HG03342 (cell line): ENCODE results near the gene RPL36.

ENCODE experiments used
- ATAC-seq: cut with Tn5 transposase; IDR thresholded peaks from one replicate; pipeline ENCODE4 v1.9.1; 2021; ENCODE audit warnings: mild to moderate bottlenecking, moderate library complexity; ENCODE audit not compliant: unreplicated experiment

RPL36 gene

DNA sequence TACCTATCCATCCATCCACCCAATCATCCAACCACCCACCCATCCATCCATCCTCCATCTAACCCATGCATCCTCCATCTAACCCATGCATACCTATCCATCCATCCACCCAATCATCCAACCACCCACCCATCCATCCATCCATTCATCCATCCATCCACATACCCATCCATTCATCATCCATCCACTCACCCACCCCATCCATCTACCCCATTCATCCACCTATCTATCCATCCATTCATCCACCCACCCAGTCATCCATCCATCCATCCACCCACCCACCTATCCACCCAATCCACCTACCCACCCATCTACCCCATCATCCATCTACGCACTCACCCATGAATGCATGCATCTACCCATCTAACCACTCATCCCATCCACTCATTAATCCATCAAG is 16.3 kb upstream of the RPL36 start:
- no peak for ATAC-seq

DNA sequence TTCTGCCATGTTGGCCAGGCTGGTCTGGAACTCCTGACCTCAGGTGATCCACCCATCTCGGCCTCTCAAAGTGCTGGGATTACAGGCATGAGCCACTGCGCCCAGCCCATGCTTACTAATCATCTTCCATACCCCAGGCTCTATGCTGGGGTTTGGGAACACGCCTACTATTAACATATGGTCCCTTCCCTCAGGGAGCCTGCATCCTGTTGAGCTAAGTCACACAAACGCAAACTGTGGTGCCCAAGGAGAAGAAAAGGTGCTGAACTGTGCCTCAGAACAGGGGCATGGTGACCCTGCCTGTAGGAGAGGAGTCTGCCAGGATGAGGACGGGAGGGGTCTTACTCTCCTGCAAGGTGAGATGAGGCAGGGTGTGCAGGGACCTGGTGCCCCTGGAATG is 15.4 kb upstream of the RPL36 start:
- no peak for ATAC-seq

DNA sequence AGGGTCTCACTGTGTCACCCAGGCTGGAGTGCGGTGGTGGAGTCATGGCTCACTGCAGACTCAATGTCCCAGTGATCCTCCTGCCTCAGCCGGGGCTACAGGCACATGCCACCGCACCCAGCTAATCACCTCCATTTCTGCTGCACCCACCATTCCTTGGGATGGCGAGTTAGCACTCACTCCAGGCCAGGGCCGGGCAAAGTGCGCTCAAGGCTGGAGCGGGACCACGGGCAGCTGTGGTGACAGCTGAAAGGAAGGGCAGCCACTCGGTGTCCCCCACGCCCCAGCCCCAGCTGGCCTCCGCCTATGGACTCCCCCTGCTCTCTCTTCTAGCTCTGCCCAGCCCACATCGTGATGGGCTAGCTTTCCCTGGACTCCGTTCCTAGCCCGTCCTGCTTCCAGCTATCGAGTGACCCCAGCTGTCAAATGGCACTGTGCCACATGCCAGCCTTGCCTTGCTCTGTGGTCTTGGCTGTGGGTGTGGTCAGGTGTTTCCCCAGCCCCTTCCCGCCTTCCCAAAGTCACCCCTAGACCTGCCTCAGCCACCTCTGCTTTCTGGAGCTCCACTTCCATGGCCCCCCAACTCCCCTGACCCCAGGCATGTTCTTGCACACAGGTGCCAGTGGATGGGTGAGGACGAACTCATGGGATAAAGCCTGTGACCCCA is 13.9 kb upstream of the RPL36 start:
- no peak for ATAC-seq

DNA sequence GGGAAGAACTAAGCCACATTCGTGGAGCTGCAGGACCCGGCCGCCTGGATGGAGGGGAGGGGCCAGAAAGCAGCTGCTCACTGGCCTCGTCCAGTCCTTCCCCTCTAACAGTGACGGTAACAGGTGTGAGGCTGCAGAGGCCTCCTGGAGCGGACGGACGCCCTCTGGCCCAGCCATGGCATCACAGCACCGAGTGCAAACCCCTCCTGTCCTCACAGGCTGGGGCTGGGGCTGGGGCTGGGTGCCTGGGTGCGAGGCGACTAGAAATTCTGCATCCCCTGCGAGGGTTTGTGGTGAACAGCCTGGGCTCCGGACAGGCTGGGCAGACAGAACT is 13.4 kb upstream of the RPL36 start:
- ATAC-seq: no peak

DNA sequence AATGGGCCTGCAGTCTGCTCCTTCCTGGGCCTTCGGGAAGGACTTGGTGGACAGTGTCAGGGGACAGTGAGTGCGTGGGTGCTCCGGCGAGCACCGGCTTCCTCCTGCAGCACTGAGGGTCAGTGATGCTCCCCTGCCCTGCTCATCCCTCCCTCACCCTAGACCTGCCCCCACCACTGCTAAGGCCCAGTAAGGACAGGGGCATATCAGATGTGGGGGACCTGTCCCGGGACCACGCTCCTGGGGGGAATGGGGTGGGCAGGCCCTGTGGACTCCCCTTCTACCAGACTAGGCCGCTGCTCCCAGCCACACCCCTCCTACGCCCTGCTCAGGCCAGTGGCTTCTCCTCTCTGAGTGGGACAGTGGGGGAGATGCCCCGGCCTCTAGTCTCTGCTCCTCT is 13.0 kb upstream of the RPL36 start:
- ATAC-seq: no peak

DNA sequence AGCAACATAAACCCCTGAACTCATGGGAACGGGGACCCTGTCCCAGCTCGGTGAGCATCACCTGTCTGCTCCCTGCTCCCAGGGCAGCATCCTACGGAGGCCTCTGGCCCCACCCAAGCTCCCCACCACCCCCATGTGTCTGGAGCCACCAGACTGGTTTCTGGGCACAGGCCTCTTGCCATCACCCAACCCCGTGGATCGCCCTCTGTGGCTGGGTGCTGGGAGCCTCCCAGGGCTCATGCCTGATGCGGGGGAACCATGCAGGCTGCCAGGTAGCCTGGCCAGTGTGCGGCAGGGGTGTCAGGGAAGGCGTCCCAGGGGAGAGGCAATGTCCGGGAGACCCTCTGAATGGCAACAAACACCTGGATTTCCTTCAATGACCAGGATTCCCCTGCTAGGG is 12.5 kb upstream of the RPL36 start:
- no peak for ATAC-seq

DNA sequence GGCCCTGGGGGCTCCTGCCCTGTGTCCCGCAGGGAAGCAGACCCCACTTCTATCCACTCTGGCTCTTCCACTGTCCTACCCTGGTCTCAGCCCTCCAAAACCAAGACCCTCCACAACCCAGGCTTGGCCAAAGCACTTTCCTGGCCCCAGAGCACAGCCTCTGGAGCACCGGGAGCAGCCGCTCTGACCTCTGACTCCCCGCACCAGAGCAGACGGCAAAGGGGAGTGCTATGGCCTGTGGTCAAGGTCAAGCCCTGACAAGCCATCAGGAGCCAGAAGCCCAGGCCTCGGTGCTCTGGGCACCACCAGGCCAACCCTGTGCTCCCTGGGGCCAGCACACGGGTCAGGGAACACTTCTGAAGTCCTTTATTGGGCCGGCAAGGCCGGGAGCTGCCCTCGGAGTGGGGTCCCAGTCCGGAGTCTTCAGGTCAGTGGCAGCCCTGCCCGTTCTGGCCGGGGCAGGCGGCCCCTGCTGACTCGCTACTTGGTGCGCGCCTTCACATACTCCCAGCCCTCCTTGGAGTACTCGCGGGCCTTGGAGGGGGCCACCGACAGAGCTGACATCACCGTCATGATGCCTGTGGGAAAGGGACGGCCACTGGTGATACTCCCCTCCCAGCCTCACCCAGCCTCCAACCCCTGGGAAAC is 11.9 kb upstream of the RPL36 start:
- no peak for ATAC-seq

DNA sequence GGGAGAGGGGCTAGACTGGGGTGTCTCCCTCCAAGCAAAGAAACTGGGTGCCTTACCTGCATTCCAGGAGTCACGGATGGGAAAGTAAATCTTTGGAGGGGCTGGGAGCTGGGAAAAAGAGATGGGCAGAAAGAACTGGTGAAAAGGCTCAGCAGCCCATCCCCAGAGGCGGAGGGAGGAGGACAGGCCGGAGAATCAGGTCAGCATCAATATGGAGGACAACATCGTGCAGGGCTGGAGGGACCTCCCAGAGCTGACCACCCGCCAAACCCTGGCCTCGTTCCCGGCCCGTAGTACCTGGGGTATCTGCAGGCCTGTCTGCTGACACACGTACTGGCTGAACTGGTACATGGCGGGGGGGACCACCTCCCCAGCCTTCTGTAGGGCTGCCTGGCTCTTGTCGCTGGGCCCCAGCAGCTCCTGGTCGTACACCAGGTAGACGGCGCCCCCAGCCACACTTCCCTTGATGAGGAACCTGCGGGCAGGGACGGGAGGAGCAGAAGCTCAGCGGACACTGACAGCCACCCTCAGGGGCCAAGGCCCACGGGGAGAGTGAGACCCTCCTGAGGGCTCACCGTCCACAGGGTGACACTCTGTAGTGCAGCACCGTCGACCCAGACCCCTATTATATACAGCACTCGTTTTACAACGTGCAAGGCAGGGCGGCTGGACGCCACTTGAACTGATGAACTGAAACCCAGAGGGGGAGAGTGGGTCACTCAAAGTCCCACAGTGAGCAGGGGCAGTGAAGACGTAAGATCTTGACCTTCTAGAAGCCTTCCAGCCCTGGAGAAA is 10.6 kb upstream of the RPL36 start:
- ATAC-seq: no peak

DNA sequence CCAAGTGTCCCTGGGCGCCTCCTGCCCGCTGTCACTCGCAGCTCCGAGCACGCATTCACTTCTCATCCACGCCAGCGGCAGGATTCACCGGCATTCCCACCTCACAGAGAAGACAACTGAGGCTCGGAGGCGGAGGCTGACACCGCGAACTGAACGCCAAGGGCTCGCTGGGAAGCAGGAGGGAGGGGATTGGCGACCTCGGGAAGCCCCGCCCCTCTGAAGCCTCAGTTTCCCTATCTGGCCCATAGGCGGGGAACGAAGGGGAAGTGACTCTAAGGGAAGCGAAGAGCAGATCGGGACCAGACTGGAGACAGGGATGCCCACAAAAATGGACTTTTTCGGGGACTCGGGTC is 10.0 kb upstream of the RPL36 start:
- no peak for ATAC-seq

DNA sequence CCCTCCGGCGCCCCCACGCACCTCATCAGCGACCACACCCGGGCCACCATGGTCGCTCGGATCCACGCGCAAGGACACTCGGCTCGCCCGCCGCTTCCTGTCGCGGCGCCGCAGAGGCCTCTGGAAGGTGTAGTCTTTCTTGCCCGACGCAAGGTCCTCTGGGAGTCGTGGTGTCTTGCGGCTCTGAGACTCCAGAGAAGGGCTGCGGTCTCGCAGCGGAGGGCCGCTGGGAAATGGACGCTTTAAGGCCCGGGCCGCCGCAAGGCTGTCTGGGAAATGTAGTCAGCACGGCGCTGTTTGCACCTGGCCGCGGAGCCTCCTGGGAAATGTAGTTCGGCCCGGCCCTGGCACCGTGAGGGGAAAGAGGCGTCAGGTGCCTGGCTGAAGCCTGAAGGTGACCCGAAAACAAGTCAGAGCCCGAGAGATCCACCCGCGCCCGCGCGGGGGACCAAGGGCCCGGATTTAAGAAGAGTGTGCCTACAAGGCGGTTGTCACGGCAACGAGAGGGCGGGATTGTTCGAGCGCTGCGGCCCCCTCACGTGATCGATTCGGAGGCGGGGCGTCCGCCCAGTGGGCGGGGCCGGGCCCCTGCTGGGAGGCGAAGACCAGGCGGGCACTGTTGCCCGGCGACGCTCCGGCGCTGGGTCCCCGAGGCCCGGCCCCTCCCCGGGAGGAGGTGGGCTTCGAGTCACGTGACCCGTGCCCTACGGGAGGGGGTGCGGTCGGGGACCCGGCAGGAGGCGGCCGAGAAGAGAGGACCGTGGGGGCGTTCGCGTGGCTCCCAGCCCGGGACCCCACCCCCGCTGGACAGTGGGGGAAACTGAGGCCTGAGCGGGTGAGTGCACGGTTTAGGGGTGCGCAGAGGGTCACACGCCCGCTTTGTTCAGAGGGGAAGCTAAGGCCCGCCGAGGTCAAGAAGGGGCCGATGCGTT is 9.4 kb upstream of the RPL36 start, which contains the start of the genes HSD11B1L and MICOS13:
Gene HSD11B1L (plus strand): TSS at position 591 of the 932 bp plus-strand sequence. CDS start 3,806 bp downstream, outside the sequence.
Gene MICOS13 (minus strand): TSS at position 80 of the 932 bp plus-strand sequence. CDS start 30 bp downstream, at position 50.
- peak; percentile 82 for ATAC-seq

DNA sequence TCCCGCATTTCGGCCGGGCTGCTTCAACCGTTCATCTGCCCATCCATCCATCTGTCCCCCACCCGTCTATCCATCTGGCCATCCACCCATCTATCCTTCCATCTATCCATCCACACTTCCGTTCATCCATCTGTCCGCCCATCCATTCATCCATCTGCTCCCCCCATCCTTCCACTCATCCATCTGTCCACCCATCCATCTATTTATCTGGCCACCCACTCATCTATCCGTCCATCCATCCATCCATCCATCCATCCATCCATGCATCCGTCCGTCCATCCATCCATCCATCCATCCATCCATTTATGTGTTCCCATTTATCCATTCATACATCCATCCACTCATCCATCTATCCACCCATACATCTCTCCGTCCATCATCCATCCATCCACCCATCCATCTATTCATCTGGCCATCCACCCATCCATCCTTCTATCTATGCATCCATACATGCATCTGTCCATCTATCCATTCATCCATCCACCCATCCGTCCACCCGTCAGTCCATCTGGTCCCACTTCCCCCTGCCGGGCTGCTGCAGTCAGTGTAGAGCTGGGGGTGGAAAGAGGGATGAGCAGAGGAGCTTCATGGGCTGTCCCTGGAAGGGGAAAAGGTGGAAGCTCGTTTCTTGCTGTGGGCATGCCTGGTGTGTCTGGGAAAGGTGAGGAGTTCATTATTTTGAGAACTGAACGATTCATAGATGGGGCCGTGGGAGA is 8.5 kb upstream of the RPL36 start:
- no peak for ATAC-seq

DNA sequence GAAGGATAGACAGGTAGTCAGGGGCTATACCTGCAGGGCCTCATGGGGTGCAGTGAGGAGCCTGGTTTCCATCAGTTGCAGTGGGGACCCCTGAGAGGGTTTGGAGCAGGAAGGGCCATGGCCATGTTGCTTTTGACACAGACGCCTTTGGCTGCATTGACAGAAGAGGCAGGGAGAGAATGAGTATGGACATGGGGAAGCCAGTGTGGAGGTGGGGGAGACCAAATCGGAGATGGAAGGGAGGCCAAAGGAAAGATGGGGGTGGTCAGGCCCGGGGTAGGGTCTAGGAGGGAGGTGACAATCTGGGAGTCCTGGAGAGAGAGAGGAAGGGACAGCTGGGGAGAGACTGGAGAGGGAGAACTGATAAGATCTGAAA is 8.0 kb upstream of the RPL36 start:
- ATAC-seq: no peak

DNA sequence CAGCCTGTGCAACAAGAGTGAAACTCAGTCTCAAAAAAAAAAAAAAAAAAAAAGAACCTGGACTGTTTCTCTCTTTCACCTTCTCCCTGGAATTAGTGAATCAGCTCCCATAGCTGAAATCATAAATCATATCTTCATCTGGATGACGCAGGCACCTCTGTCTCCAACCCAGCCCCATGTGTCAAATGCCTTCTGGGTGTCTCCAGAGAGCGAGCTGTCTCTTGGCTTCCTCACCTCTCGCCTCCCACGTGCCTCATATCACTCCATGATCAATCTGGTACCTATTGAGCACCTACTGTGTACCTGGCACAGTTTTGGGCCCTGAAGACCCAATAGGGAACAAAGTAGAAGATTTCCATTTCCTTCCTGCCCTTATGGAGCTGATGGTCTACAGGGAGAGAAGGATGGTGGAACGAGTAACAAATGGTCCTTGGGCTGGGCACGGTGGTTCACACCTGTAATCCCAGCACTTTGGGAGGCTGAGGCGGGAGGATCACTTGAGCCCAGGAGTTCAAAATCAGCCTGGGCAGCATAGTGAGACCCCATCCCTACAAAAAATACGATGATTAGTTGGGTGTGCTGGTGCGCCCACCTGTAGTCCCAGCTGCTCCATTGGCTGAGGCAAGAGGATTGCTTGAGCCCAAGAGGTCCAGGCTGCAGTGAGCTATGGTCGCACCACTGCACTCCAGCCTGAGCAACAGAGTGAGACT is 6.8 kb upstream of the RPL36 start:
- no peak for ATAC-seq

DNA sequence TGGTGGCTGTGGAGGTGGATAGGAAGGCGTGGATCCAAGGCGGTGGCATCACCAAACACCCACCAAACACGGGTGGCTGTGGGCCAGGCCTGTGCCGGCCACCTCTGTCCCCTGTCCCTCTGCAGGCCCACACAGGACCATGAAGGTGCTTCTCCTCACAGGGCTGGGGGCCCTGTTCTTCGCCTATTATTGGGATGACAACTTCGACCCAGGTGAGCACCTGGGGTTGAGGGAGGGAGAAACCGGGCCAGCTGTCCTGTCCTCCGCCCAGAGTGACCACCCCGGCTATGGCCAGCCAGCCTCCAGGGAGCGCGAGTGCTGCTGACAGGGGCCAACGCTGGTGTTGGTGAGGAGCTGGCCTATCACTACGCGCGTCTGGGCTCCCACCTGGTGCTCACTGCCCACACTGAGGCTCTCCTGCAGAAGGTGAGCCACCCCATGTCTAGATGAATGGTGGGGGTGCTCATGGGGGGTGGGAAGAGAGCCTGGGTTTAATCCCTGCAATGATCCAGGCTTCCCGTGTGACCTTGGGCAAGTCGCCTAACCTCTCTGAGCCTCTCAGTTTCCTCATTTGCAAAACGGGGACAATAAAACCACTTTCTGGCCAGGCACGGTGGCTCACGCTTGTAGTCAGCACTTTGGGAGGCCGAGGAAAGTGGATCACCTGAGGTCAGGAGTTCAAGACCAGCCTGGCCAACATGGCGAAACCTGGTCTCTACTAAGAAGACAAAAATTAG is 5.2 kb upstream of the RPL36 start:
- no peak for ATAC-seq

DNA sequence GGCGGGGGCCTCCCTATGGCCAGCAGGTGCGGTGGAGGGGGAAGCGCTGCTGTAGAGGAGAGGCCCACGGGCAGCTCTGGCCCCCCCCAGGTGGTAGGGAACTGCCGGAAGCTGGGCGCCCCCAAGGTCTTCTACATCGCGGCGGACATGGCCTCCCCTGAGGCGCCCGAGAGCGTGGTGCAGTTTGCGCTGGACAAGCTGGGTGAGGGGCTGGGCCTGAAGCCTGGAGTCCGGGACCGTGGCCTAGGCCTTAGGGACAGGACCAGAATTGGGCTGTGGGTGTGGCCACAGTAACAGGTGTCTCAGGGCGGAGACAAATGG is 3.8 kb upstream of the RPL36 start:
- ATAC-seq: no peak

DNA sequence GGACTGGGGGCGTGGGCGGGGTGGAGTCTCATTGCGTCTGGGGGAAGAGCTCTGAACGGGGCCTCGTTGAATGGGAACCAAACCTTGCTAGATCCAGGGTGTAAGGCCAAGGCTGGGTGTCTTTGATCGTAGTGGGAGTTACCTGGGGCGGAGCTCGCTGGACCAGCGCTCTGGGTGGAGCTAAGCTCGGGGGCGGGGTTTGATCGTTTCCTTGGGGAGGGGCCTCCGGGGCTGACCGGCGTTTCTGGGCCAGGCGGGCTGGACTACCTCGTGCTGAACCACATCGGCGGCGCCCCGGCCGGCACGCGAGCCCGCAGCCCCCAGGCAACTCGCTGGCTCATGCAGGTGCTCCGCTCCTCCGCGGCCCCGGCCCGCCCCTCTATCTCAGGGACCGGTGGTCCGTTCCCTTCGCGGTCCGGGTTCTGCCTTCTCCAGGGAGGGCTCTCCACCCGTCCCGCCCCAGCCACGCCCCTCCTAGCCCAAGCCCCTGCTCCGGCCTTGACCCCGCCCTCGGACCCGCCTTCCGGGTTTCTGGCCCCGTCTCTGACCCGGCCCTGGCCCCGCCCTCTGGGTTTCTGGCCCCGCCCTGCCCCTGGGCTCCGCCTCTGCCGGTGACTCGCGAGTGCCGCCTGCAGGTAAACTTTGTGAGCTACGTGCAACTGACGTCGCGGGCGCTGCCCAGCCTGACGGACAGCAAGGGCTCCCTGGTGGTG is 3.3 kb upstream of the RPL36 start:
- peak; percentile 46 for ATAC-seq

DNA sequence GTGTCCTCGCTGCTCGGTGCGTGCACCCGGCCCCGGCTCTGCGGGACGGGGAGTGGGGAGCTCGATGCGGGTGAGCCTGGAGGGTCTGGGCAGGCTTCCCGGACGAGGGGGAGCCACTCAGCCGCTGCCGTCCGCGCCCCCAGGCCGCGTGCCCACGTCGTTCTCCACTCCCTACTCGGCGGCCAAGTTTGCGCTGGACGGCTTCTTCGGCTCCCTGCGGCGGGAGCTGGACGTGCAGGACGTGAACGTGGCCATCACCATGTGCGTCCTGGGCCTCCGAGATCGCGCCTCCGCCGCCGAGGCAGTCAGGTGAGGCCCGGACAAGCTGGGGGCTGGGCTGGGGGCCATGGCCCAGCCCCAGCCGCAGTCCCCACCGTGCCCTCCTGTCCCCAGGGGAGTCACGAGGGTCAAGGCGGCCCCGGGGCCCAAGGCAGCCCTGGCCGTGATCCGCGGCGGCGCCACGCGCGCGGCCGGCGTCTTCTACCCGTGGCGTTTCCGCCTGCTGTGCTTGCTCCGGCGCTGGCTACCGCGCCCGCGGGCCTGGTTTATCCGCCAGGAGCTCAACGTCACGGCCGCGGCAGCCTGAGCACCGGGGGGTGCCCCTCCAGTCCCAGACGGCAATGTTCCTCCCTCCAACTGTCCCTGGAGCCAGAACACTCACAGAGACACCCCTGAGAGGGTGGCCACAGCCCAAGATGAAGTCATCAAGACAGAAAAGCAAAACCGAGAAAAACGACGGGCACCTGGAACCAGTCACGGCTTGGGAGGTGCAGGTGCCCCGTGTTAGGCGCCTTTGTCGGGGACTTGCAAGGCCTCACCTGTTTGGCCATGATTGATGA is 2.5 kb upstream of the RPL36 start:
- ATAC-seq: no peak
